NCI-H526 (cell line): ENCODE measurements around the gene AWAT2.

Experiments
- DNase-seq, 2 experiments: peaks; one replicate each; lab custom pipeline; 2025; lab: John Stamatoyannopoulos, UW

The AWAT2 gene

GRCh38 chrX:70042399-70043371 lies 7.1 kb downstream of the AWAT2 start:
- DNase-seq, result no peak

GRCh38 chrX:70041993-70042392 lies 7.7 kb downstream of the AWAT2 start:
- DNase-seq, result no peak

GRCh38 chrX:70039758-70040157 lies 10.0 kb downstream of the AWAT2 start:
- no peak for DNase-seq

- DNase-seq, result no peak
These were observed 10.8 kb downstream of the AWAT2 start for GRCh38 chrX:70038951-70039350.

- DNase-seq, result no peak
These were observed 11.2 kb downstream of the AWAT2 start for GRCh38 chrX:70038515-70038914.

GRCh38 chrX:70034646-70035045 lies 15.1 kb downstream of the AWAT2 start:
- no peak for DNase-seq

GRCh38 chrX:70033348-70034051 lies 16.2 kb downstream of the AWAT2 start:
- DNase-seq, result peak; percentile 1 to 38

GRCh38 chrX:70032792-70033191 lies 16.9 kb downstream of the AWAT2 start:
- no peak for DNase-seq

- DNase-seq, result peak; percentile 16 to 48
These were observed 19.4 kb downstream of the AWAT2 start for GRCh38 chrX:70030301-70030767.

GRCh38 chrX:70029863-70030262 lies 19.9 kb downstream of the AWAT2 start:
- no peak for DNase-seq

GRCh38 chrX:70026851-70027200 lies 22.9 kb downstream of the AWAT2 start:
- DNase-seq, result no peak

GRCh38 chrX:70026112-70026850 lies 23.5 kb downstream of the AWAT2 start:
- DNase-seq, result no peak

- DNase-seq, result no peak
These were observed 24.3 kb downstream of the AWAT2 start for GRCh38 chrX:70025464-70025863.

GRCh38 chrX:70022616-70023015 lies 27.1 kb downstream of the AWAT2 start:
- no peak for DNase-seq

- DNase-seq, result no peak
These were observed 33.2 kb downstream of the AWAT2 start for GRCh38 chrX:70016513-70016912.

GRCh38 chrX:70013466-70014381 lies 36.0 kb downstream of the AWAT2 start:
- DNase-seq, result no peak

GRCh38 chrX:70012756-70013155 lies 37.0 kb downstream of the AWAT2 start:
- no peak for DNase-seq

- DNase-seq, result no peak
These were observed 39.8 kb downstream of the AWAT2 start for GRCh38 chrX:70009970-70010369.

GRCh38 chrX:70009049-70009448 lies 40.7 kb downstream of the AWAT2 start:
- DNase-seq, result no peak

GRCh38 chrX:70007946-70008345 lies 41.8 kb downstream of the AWAT2 start:
- no peak for DNase-seq

- no peak for DNase-seq
These were observed 47.9 kb downstream of the AWAT2 start for GRCh38 chrX:70001708-70002341.
